ENCODE results near the gene KLC1. TPM values are rescaled to one million over a fixed set of nuclear protein-coding genes. Genes with fewer than 3 reads are reported as not detected.

Gene KLC1
- total RNA-seq, 4 donors from 2014 or later, result 195 to 421 (median 214) TPM

- 66% methylated on average over 17 of the region's 17 CpGs for WGBS
- H3K27ac ChIP-seq, result peak overlapping the region; percentile 94
Observed at GRCh38 chr14:103716899-103717411, 87.9 kb downstream of the KLC1 start.

DNA sequence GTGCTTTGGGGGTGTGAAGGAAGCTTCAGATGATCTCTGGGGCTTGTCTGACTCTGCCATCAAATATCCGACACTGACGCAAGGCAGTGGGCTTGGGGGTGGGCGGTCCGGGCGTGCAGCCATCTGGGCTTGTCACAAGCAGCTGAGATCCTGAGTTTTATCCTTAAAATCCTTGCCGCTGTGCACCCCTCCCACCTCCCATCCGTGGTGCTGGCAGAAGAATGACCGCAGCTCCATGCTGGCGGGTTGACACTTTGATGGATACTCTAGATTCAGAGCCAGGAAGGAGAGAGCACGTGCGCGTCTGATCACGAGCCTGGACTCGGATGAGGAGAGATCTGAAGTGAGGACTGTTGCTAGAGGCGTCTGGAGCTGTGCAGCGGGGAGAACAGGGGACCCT, 89.6 kb downstream of the KLC1 start:
- TF ChIP-seq POLR2AphosphoS5 (IDR thresholded peaks at IDR 0.05), result no peak
- H3K27ac ChIP-seq, result no peak overlapping the region
- no peak for DNase-seq (ENCODE audit: low spot score in 2 of 2)
- no peak overlapping the region for H3K4me3 ChIP-seq
- H3K4me1 ChIP-seq, result peaks cover 76% of the 10 kb centered on the region
- no peaks in the 10 kb centered on the region for H3K36me3 ChIP-seq
- H3K27me3 ChIP-seq, result no peaks in the 10 kb centered on the region
- 44% methylated on average over 7 of the region's 16 CpGs for WGBS
- no peaks in the 10 kb centered on the region for H3K9me3 ChIP-seq

More at GRCh38 chr14:103716899-103717411, 87.9 kb downstream of the KLC1 start:
- no peaks in the 10 kb centered on the region for H3K27me3 ChIP-seq
- peak overlapping the region; percentile 78 for H3K4me3 ChIP-seq
- H3K36me3 ChIP-seq, result no peaks in the 10 kb centered on the region
- peaks cover 79% of the 10 kb centered on the region for H3K4me1 ChIP-seq
- TF ChIP-seq POLR2AphosphoS5 (IDR thresholded peaks at IDR 0.05), result no peak
- TF ChIP-seq POLR2A (IDR thresholded peaks at IDR 0.05), result no peak
- TF ChIP-seq, protein P1, sequence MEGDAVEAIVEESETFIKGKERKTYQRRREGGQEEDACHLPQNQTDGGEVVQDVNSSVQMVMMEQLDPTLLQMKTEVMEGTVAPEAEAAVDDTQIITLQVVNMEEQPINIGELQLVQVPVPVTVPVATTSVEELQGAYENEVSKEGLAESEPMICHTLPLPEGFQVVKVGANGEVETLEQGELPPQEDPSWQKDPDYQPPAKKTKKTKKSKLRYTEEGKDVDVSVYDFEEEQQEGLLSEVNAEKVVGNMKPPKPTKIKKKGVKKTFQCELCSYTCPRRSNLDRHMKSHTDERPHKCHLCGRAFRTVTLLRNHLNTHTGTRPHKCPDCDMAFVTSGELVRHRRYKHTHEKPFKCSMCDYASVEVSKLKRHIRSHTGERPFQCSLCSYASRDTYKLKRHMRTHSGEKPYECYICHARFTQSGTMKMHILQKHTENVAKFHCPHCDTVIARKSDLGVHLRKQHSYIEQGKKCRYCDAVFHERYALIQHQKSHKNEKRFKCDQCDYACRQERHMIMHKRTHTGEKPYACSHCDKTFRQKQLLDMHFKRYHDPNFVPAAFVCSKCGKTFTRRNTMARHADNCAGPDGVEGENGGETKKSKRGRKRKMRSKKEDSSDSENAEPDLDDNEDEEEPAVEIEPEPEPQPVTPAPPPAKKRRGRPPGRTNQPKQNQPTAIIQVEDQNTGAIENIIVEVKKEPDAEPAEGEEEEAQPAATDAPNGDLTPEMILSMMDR (IDR thresholded peaks at IDR 0.05), result no peak
- no peak for TF ChIP-seq EP300 (IDR thresholded peaks at IDR 0.05)
- H3K9me3 ChIP-seq, result no peaks in the 10 kb centered on the region
- DNase-seq (ENCODE audit: low spot score in 2 of 2), result no peak

GRCh38 chr14:103719751-103720150, 90.7 kb downstream of the KLC1 start:
- Histone ChIP-seq H3K4me3 (no peak overlapping the region), H3K9me3 (no peaks in the 10 kb centered on the region), H3K36me3 (no peaks in the 10 kb centered on the region), H3K27me3 (no peaks in the 10 kb centered on the region), H3K4me1 (peaks cover 75% of the 10 kb centered on the region), H3K27ac (no peak overlapping the region)
- TF ChIP-seq EP300 (IDR thresholded peaks at IDR 0.05), result no peak
- TF ChIP-seq, protein P1 (IDR thresholded peaks at IDR 0.05), result no peak
- no peak for TF ChIP-seq POLR2A (IDR thresholded peaks at IDR 0.05)
- TF ChIP-seq POLR2AphosphoS5 (IDR thresholded peaks at IDR 0.05), result no peak
- WGBS, result 80% methylated on average over 8 of the region's 8 CpGs
- no peak for DNase-seq (ENCODE audit: low spot score in 2 of 2)

GRCh38 chr14:103721334-103722120, 92.5 kb downstream of the KLC1 start:
- H3K27me3 ChIP-seq, result no peaks in the 10 kb centered on the region
- H3K36me3 ChIP-seq, result peaks cover 11% of the 10 kb centered on the region
- H3K27ac ChIP-seq, result no peak overlapping the region
- no peak overlapping the region for H3K4me3 ChIP-seq
- DNase-seq (ENCODE audit: low spot score in 2 of 2), result no peak
- WGBS, result 77% methylated on average over 25 of the region's 26 CpGs
- H3K4me1 ChIP-seq, result peaks cover 74% of the 10 kb centered on the region
- no peak for TF ChIP-seq EP300 (IDR thresholded peaks at IDR 0.05)
- no peak for TF ChIP-seq POLR2AphosphoS5 (IDR thresholded peaks at IDR 0.05)
- TF ChIP-seq POLR2A (IDR thresholded peaks at IDR 0.05), result no peak
- TF ChIP-seq, protein P1 (IDR thresholded peaks at IDR 0.05), result no peak
- no peaks in the 10 kb centered on the region for H3K9me3 ChIP-seq

DNA sequence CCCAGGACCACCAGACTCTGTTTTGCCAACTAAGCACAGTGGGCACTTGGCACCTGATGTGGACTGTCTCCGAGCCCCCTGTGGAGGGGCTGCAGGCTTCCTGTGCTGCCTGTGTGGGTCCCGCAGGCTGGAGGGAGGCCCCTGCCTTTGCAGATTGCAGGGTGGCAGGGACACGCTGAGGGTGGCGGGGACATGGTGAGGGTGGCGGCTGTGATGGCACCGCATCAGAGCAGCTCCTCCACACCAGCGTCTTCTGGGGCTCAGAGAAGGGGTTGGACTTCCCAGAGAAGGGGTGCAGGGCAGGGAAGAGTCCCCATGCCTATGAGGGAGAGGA, 94.7 kb downstream of the KLC1 start:
- H3K9me3 ChIP-seq, result no peaks in the 10 kb centered on the region
- WGBS, result 61% methylated on average over 4 of the region's 7 CpGs
- H3K4me3 ChIP-seq, result no peak overlapping the region
- H3K27me3 ChIP-seq, result no peaks in the 10 kb centered on the region
- DNase-seq (ENCODE audit: low spot score in 2 of 2), result no peak
- peaks cover 57% of the 10 kb centered on the region for H3K4me1 ChIP-seq
- peaks cover 28% of the 10 kb centered on the region for H3K36me3 ChIP-seq
- TF ChIP-seq POLR2AphosphoS5 (IDR thresholded peaks at IDR 0.05), result no peak
- H3K27ac ChIP-seq, result peak overlapping the region; percentile 70

DNA sequence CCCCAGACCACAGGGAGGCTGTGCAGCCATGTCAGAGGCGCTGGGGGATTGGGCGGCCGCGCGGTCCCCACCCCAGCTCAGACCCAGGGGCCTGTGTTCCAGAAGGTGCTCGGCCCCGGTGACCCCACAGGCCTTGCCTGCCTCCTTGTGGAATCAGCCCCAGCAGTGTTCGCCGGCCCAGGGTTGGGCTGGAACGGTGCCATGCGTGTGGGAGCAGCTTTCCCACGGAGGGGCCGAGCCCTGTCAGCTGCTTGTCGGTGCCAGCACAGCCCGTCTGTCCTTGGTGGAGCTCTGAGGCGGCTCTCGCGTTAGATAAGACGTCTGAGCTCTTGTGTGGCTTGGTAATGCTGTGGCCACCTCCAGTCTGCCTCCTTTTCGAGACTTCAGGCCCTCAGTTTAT, 95.1 kb downstream of the KLC1 start:
- 56% methylated on average over 12 of the region's 20 CpGs for WGBS
- H3K4me3 ChIP-seq, result no peak overlapping the region
- H3K36me3 ChIP-seq, result peaks cover 33% of the 10 kb centered on the region
- no peaks in the 10 kb centered on the region for H3K9me3 ChIP-seq
- peak overlapping the region; percentile 70 for H3K27ac ChIP-seq
- no peak for TF ChIP-seq EP300 (IDR thresholded peaks at IDR 0.05)
- TF ChIP-seq, protein P1 (IDR thresholded peaks at IDR 0.05), result peak in 1 of 2 donors; percentile 15
- DNase-seq (ENCODE audit: low spot score in 2 of 2), result no peak
- no peaks in the 10 kb centered on the region for H3K27me3 ChIP-seq
- H3K4me1 ChIP-seq, result peaks cover 57% of the 10 kb centered on the region
